GM21717 (cell line): ENCODE results near the gene WDR27.

Source experiments
- ATAC-seq: cut with Tn5 transposase; IDR thresholded peaks from one replicate; pipeline ENCODE4 v1.9.1; 2021; ENCODE audit warnings: mild to moderate bottlenecking, moderate library complexity; ENCODE audit not compliant: unreplicated experiment

WDR27 gene

GRCh38 chr6:169641461-169642085, 60.3 kb downstream of the WDR27 start:
- no peak for ATAC-seq

GRCh38 chr6:169640983-169641382, 60.8 kb downstream of the WDR27 start:
- ATAC-seq = no peak

- no peak for ATAC-seq
Observed at GRCh38 chr6:169640351-169640852, 61.4 kb downstream of the WDR27 start.

- ATAC-seq = no peak
Observed at GRCh38 chr6:169639653-169640278, 62.1 kb downstream of the WDR27 start.

GRCh38 chr6:169638915-169639314, 62.9 kb downstream of the WDR27 start:
- ATAC-seq = no peak

- no peak for ATAC-seq
Observed at GRCh38 chr6:169638388-169638787, 63.4 kb downstream of the WDR27 start.

GRCh38 chr6:169635345-169635744, 66.5 kb downstream of the WDR27 start:
- ATAC-seq = no peak

- ATAC-seq = no peak
Observed at GRCh38 chr6:169632841-169633240, 69.0 kb downstream of the WDR27 start.

GRCh38 chr6:169629256-169629655, 72.6 kb downstream of the WDR27 start:
- no peak for ATAC-seq

- ATAC-seq = no peak
Observed at GRCh38 chr6:169627736-169628607, 73.9 kb downstream of the WDR27 start.

GRCh38 chr6:169626649-169627048, 75.2 kb downstream of the WDR27 start:
- no peak for ATAC-seq

- no peak for ATAC-seq
Observed at GRCh38 chr6:169626169-169626568, 75.7 kb downstream of the WDR27 start.

GRCh38 chr6:169625376-169625775, 76.5 kb downstream of the WDR27 start:
- no peak for ATAC-seq

GRCh38 chr6:169624785-169625184, 77.0 kb downstream of the WDR27 start:
- ATAC-seq = no peak

- ATAC-seq = no peak
Observed at GRCh38 chr6:169623975-169624374, 77.9 kb downstream of the WDR27 start.

- no peak for ATAC-seq
Observed at GRCh38 chr6:169623343-169623742, 78.5 kb downstream of the WDR27 start.

- no peak for ATAC-seq
Observed at GRCh38 chr6:169622618-169623017, 79.2 kb downstream of the WDR27 start.

- ATAC-seq = no peak
Observed at GRCh38 chr6:169621311-169621710, 80.5 kb downstream of the WDR27 start.

- ATAC-seq = no peak
Observed at GRCh38 chr6:169620171-169621130, 81.4 kb downstream of the WDR27 start.

GRCh38 chr6:169619650-169620049, 82.2 kb downstream of the WDR27 start:
- ATAC-seq = no peak
